HepG2 (cell line): ENCODE data around the gene BBS1. TPM values are rescaled to one million over a fixed set of nuclear protein-coding genes. Genes with fewer than 3 reads are reported as not detected.
A peak's percentile ranks its signal among the peaks of the same experiment; 100 is the strongest.

Source experiments
- ARNT ChIP-seq: fragments of 450-650 bp; IDR thresholded peaks from 2 replicates; pipeline ENCODE4 v1.6.1; 2017
- HDAC1 ChIP-seq: sonication (generic); formaldehyde crosslinking; IDR thresholded peaks from 2 replicates; pipeline ENCODE4 v1.5.1; 2020; ENCODE audit warnings: mild to moderate bottlenecking, missing genetic modification reagents
- HNRNPL ChIP-seq: fragments of 200-400 bp; formaldehyde crosslinking; IDR thresholded peaks from 2 replicates; pipeline ENCODE4 v1.6.1; 2017; ENCODE audit warnings: mild to moderate bottlenecking, low read depth, low read length
- HNRNPUL1 ChIP-seq: fragments of 200-400 bp; formaldehyde crosslinking; IDR thresholded peaks from 2 replicates; pipeline ENCODE4 v1.6.1; 2017; ENCODE audit warnings: low read depth, mild to moderate bottlenecking, low read length, moderate library complexity
- PHF20 ChIP-seq: sonication (generic); formaldehyde crosslinking; IDR thresholded peaks from 2 replicates; pipeline ENCODE4 v1.5.0; 2020; ENCODE audit warnings: mild to moderate bottlenecking, missing genetic modification reagents
- RARA ChIP-seq: IDR thresholded peaks from 2 replicates; pipeline ENCODE4 v1.6.1; 2016; ENCODE audit warnings: missing genetic modification reagents, missing compliant biosample characterization
- RFXAP ChIP-seq: sonication (generic); formaldehyde crosslinking; IDR thresholded peaks from 2 replicates; pipeline ENCODE4 v1.4.0; 2020; ENCODE audit warnings: missing genetic modification reagents, borderline replicate concordance
- SCMH1 ChIP-seq: sonication (generic); formaldehyde crosslinking; IDR thresholded peaks from 2 replicates; pipeline ENCODE4 v1.9.0; 2021; ENCODE audit warnings: missing genetic modification reagents, mild to moderate bottlenecking, borderline replicate concordance
- YEATS2 ChIP-seq: sonication (generic); formaldehyde crosslinking; IDR thresholded peaks from 2 replicates; pipeline ENCODE4 v1.4.0; 2020; ENCODE audit warnings: missing genetic modification reagents, borderline replicate concordance
- ZNF205 ChIP-seq: IDR thresholded peaks from 2 replicates; pipeline ENCODE4 v1.6.1; 2018; ENCODE audit warnings: missing biosample characterization, missing genetic modification reagents
- ZNF253 ChIP-seq: sonication (generic); formaldehyde crosslinking; IDR thresholded peaks from 2 replicates; pipeline ENCODE4 v1.8.0; 2022; ENCODE audit warnings: mild to moderate bottlenecking, missing genetic modification reagents, borderline replicate concordance
- ZNF33B ChIP-seq: sonication (generic); formaldehyde crosslinking; IDR thresholded peaks from 2 replicates; pipeline ENCODE4 v1.5.1; 2020; ENCODE audit warnings: mild to moderate bottlenecking, missing genetic modification reagents
- ZNF546 ChIP-seq: sonication (generic); formaldehyde crosslinking; conservative IDR thresholded peaks from 2 replicates; pipeline ENCODE4 v1.8.1; 2023; ENCODE audit warnings: mild to moderate bottlenecking, missing genetic modification reagents
- ZNF564 ChIP-seq: sonication (generic); formaldehyde crosslinking; IDR thresholded peaks from 2 replicates; pipeline ENCODE4 v1.8.1; 2023; ENCODE audit warnings: mild to moderate bottlenecking, missing genetic modification reagents
- ZNF577 ChIP-seq: sonication (generic); formaldehyde crosslinking; IDR thresholded peaks from 2 replicates; pipeline ENCODE4 v1.4.0; 2020; ENCODE audit warnings: mild to moderate bottlenecking, low read depth, missing genetic modification reagents, borderline replicate concordance
- ZNF75D ChIP-seq: sonication (generic); formaldehyde crosslinking; IDR thresholded peaks from 2 replicates; pipeline ENCODE4 v1.8.1; 2023; ENCODE audit warnings: missing genetic modification reagents, mild to moderate bottlenecking, borderline replicate concordance
- ZNF772 ChIP-seq: sonication (generic); formaldehyde crosslinking; IDR thresholded peaks from 2 replicates; pipeline ENCODE4 v1.5.0; 2020; ENCODE audit warnings: mild to moderate bottlenecking, missing genetic modification reagents
- ZNF777 ChIP-seq: sonication (generic); formaldehyde crosslinking; IDR thresholded peaks from 2 replicates; pipeline ENCODE4 v1.4.0; 2020; ENCODE audit warnings: missing genetic modification reagents
- polyA plus RNA-seq, 8 experiments: library from polyadenylated mRNA; depleted of rRNA in 3 of 8; stranded (reverse) in 7 of 8; unstranded in 1 of 8; fragments of >200 nt; fragmentation: Illumina TruSeq in 4 of 8; extraction: Trizol in 4 of 8; gene quantifications; 2 replicates each; pipeline versions ENCODE4 v1.2.1 to v1.2.3, GENCODE V29; 2011 to 2016; ENCODE audit warnings: low read depth in 4 of 8, missing spikeins in 1 of 8, mixed read lengths in 1 of 8; ENCODE audit not compliant: insufficient read depth in 1 of 8
- total RNA-seq, 5 experiments: library from RNA; depleted of rRNA; stranded (reverse); fragments of >200 nt; fragmentation: Illumina TruSeq; extraction: Trizol; gene quantifications; 2 replicates each; pipeline ENCODE4 v1.2.3, GENCODE V29; 2016; ENCODE audit warnings: low read depth in 1 of 5
- TF ChIP-seq, protein P1 (sequence below): sonication (generic); formaldehyde crosslinking; IDR thresholded peaks from 2 replicates; pipeline ENCODE4 v1.5.0; 2020; ENCODE audit warnings: mild to moderate bottlenecking, missing genetic modification reagents, borderline replicate concordance
- TF ChIP-seq, protein P2 (sequence below): sonication (generic); formaldehyde crosslinking; conservative IDR thresholded peaks from 2 replicates; pipeline ENCODE4 v1.4.0; 2020; ENCODE audit warnings: missing genetic modification reagents
- TF ChIP-seq, protein P3 (sequence below): sonication (generic); formaldehyde crosslinking; IDR thresholded peaks from 2 replicates; pipeline ENCODE4 v1.5.1; 2020; ENCODE audit warnings: missing genetic modification reagents, mild to moderate bottlenecking, borderline replicate concordance
- TF ChIP-seq, protein P4 (sequence below): sonication (generic); formaldehyde crosslinking; IDR thresholded peaks from 2 replicates; pipeline ENCODE4 v1.9.0; 2022; ENCODE audit warnings: missing genetic modification reagents, mild to moderate bottlenecking, borderline replicate concordance

Gene BBS1
- total and polyA plus RNA-seq, 2 of the 13 experiments (the other 11 are each of a cell fraction or from before 2014, with no cell fraction given), result 11.7 to 14.1 TPM

DNA sequence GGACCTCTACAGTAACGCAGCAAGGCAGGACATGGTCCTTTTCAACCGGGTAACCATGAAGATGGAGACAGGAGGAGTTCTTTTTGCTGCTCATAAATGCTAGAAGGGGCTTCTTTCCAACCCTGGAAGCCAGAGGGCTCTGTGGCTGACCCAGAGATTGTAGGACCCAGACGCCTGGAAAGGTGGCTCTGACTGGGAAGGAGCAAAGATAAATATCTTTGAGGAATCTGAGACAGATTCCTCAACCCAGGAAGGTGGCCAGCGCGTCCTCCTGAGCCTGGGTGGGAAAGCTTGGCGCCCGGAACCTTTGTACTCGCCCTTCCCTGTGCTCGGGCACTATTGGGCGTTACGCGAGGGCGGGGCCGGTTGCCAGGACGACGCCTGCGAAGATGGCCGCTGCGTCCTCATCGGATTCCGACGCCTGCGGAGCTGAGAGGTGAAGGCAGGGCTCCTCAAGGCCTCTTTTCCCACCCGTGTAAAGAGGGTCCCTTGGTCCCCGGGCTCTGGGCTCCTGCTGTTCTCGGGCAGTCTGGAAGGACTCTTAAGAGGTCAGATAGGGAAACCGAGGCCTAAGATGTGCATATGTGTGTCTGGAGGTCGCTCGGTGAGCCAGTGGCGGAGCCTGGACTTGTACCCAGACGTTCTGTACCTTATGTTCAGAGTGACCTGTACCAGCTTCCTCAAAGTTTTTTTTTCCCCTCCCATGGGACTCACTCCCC is at the start of gene BBS1 (continued):
- TF ChIP-seq, protein P1, sequence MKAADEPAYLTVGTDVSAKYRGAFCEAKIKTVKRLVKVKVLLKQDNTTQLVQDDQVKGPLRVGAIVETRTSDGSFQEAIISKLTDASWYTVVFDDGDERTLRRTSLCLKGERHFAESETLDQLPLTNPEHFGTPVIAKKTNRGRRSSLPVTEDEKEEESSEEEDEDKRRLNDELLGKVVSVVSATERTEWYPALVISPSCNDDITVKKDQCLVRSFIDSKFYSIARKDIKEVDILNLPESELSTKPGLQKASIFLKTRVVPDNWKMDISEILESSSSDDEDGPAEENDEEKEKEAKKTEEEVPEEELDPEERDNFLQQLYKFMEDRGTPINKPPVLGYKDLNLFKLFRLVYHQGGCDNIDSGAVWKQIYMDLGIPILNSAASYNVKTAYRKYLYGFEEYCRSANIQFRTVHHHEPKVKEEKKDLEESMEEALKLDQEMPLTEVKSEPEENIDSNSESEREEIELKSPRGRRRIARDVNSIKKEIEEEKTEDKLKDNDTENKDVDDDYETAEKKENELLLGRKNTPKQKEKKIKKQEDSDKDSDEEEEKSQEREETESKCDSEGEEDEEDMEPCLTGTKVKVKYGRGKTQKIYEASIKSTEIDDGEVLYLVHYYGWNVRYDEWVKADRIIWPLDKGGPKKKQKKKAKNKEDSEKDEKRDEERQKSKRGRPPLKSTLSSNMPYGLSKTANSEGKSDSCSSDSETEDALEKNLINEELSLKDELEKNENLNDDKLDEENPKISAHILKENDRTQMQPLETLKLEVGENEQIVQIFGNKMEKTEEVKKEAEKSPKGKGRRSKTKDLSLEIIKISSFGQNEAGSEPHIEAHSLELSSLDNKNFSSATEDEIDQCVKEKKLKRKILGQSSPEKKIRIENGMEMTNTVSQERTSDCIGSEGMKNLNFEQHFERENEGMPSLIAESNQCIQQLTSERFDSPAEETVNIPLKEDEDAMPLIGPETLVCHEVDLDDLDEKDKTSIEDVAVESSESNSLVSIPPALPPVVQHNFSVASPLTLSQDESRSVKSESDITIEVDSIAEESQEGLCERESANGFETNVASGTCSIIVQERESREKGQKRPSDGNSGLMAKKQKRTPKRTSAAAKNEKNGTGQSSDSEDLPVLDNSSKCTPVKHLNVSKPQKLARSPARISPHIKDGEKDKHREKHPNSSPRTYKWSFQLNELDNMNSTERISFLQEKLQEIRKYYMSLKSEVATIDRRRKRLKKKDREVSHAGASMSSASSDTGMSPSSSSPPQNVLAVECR, result peak; percentile 97
- TF ChIP-seq RARA (CRISPR knock-in tag), result no peak
- TF ChIP-seq, protein P2, sequence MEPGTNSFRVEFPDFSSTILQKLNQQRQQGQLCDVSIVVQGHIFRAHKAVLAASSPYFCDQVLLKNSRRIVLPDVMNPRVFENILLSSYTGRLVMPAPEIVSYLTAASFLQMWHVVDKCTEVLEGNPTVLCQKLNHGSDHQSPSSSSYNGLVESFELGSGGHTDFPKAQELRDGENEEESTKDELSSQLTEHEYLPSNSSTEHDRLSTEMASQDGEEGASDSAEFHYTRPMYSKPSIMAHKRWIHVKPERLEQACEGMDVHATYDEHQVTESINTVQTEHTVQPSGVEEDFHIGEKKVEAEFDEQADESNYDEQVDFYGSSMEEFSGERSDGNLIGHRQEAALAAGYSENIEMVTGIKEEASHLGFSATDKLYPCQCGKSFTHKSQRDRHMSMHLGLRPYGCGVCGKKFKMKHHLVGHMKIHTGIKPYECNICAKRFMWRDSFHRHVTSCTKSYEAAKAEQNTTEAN (CRISPR knock-in tag), result 0 out of 2 replicates have a peak, but pooled peaks have one; percentile 31
- TF ChIP-seq YEATS2 (CRISPR knock-in tag), result peak; percentile 75; the same call in 1 of the 2 replicates
- TF ChIP-seq ZNF777 (CRISPR knock-in tag), result 0 out of 2 replicates have a peak, but pooled peaks have one; percentile 32
- TF ChIP-seq ZNF205 (CRISPR knock-in tag), result peak; percentile 75; the same call in 1 of the 2 replicates
- TF ChIP-seq, protein P3, sequence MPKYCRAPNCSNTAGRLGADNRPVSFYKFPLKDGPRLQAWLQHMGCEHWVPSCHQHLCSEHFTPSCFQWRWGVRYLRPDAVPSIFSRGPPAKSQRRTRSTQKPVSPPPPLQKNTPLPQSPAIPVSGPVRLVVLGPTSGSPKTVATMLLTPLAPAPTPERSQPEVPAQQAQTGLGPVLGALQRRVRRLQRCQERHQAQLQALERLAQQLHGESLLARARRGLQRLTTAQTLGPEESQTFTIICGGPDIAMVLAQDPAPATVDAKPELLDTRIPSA, result no peak
- no peak for TF ChIP-seq ZNF253
- peak; percentile 90 for TF ChIP-seq PHF20
- no peak for TF ChIP-seq ZNF33B (CRISPR knock-in tag)
- no peak for TF ChIP-seq HNRNPUL1
- TF ChIP-seq, protein P4, sequence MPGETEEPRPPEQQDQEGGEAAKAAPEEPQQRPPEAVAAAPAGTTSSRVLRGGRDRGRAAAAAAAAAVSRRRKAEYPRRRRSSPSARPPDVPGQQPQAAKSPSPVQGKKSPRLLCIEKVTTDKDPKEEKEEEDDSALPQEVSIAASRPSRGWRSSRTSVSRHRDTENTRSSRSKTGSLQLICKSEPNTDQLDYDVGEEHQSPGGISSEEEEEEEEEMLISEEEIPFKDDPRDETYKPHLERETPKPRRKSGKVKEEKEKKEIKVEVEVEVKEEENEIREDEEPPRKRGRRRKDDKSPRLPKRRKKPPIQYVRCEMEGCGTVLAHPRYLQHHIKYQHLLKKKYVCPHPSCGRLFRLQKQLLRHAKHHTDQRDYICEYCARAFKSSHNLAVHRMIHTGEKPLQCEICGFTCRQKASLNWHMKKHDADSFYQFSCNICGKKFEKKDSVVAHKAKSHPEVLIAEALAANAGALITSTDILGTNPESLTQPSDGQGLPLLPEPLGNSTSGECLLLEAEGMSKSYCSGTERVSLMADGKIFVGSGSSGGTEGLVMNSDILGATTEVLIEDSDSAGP (CRISPR knock-in tag), result peak; percentile 92
- 0 out of 2 replicates have a peak, but pooled peaks have one; percentile 71 for TF ChIP-seq ZNF546 (CRISPR knock-in tag)
- 0 out of 2 replicates have a peak, but pooled peaks have one; percentile 31 for TF ChIP-seq HNRNPL
- no peak for TF ChIP-seq ZNF577 (CRISPR knock-in tag)
- TF ChIP-seq ARNT, result no peak
- TF ChIP-seq ZNF564 (CRISPR knock-in tag), result peak; percentile 79
- no peak for TF ChIP-seq ZNF75D (CRISPR knock-in tag)
- peak; percentile 62; the same call in 1 of the 2 replicates for TF ChIP-seq ZNF772
- no peak for TF ChIP-seq SCMH1 (CRISPR knock-in tag)
- peak; percentile 93 for TF ChIP-seq HDAC1
- TF ChIP-seq RFXAP (CRISPR knock-in tag), result peak; percentile 77; the same call in 1 of the 2 replicates
